SW 1271 (cell line): ENCODE results near the gene DDX25.
"Not testable (repeated sequence)": the region's sequence is repeated elsewhere in the genome, so short reads cannot be mapped to it uniquely, and the experiment has no call there.

ENCODE experiments used
- DNase-seq, 2 experiments: peaks; one replicate each; lab custom pipeline; 2025; lab: John Stamatoyannopoulos, UW

Gene DDX25

DNA sequence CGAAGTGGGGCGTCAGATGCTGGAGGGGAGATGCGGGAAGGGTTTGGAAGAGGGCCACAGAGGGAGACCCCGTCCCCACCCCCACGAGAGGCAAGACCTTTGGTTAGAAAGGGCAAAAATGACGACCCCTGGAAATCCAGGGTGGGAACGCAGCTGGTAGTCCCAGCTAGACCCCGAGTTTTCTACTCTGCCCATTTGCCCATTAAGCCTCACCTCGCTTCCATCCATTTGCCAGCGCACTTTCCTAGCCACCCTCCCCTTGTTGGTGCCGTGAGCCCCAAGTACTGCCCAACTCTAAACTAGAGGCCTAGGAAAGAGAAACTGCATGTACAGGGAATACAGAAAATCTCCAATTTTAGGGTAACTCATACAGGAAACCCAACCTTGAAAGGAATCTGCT lies 370 bp downstream of the DDX25 start:
- DNase-seq: no peak

DNA sequence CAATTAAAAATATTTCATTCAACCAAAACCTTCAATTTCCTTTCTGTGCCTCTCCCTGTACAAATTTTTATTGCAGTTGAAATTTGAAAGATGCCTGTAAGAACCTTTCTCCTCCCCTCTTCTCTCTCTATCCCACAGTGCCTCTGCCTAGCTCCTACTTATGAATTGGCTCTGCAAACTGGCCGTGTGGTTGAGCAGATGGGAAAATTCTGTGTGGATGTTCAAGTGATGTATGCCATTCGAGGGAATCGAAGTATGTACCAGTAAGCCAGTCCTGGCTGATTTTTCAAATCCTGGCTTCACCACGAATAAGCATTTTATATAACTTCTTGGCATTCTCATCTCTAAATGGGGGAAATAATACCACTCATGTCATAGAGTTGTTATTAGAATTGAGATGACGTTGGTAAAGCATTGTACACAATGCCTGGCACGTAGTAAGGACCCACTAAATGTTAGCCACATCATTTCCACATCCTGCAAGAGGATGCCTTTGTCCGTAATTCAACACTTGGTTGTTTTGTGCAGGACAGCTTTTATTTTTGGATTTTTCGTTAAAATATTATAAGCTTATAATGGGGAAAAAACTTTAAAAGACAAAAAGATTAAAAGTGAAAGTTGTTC lies 6.0 kb downstream of the DDX25 start:
- DNase-seq: no peak

DNA sequence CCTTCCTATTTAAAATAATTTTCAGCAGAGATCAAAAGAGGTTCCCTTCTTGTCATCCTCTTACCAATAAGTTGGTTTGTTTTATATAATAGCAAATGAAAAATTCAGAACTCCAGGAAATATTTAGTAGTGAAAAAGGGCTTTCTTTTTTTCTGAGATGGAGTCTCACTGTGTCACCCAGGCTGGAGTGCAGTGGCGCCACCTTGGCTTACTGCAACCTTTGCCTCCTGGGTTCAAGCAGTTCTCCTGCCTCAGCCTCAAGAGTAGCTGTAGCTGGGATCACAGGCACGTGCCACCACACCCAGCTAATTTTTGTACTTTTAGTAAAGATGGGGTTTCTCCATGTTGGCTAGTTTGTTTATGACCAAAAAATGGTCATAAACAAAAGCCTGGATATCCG lies 10.3 kb downstream of the DDX25 start:
- DNase-seq: not testable (repeated sequence)

DNA sequence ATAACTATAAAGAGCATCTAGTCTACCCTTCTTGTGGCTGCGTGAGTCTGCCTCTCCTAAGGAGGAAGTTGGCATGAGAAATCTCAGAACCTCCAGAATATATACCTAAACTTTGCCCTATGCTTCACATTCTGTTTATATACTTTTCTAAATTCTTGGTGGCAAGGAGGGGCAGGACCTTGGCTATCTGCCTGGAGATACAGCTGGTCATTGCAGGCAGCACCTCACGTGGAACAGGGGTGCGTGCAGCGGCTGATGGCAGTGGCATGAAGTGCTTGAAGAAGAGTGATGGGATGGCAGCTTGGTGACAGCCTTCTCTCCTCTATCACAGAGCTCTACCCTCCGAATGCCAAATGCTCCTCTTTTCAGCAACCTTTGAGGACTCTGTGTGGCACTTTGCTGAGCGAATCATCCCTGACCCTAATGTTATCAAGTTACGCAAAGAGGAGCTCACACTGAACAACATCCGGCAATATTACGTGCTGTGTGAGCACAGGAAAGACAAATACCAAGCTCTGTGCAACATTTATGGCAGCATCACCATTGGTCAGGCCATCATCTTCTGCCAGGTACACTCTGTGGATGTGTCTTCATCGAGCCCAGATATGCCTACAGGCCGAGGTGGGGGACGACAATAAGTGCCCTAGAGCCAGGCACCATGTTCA lies 12.5 kb downstream of the DDX25 start:
- DNase-seq: no peak

DNA sequence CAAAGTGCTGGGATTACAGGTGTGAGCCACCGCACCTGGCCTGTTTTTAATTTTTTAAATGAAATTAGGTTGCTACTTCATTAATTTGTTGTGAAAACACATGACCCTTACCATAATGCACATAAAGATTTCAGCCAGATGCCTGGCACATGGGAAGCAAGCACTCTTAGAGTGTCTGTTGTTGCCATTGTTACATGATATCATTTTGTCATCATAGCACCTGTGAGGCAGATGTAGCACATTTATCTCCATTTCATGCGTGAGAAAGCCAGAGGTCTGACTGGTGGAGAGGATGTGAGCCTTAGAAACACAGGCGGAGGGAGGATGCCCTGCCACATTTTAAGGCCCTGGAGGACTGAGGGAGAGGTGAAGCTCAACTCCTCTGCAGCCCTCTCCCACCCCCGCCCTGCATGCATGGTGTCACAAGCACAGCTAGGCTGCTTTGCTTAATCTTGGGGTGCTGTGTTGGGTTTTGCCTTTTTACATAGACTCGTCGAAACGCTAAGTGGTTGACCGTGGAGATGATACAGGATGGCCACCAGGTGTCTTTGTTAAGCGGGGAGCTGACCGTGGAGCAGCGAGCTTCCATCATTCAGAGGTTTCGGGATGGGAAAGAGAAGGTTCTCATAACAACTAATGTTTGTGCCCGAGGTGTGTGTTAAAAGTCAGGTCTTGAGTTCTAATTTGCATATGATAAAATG lies 14.0 kb downstream of the DDX25 start:
- no peak for DNase-seq

DNA sequence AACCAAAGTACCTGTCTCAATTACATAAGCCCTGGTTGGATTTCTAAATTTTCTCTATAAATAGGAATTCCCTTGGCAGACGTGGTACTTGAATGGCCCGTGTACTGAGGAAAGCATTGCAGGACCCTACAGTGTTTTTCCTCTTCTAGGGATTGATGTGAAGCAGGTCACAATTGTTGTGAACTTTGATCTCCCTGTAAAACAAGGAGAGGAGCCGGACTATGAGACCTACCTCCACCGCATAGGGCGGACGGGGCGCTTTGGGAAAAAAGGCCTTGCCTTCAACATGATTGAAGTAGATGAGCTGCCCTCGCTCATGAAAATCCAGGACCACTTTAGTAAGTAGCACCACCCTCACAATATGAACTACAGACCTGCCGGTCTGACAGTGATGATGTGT lies 16.7 kb downstream of the DDX25 start:
- DNase-seq: no peak

DNA sequence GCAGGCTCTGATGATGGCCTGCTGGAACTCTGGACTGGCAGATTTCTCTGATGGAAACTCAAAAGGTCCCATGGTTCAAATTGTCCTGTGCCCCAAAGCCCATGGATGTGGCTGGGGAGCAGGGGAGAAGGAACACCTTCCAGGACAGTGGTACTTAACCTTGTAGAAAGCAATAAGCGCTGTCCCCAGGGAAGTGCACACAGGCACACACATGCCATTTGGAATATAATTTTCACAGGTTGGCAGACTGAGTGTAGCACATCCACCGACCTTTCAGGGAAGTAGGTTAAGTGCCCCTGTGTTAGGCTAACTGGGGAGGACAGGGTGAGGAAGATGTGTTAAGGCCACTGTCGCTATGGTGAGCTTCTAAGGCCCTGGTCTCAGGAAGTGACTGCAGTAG lies 17.8 kb downstream of the DDX25 start:
- DNase-seq: no peak

DNA sequence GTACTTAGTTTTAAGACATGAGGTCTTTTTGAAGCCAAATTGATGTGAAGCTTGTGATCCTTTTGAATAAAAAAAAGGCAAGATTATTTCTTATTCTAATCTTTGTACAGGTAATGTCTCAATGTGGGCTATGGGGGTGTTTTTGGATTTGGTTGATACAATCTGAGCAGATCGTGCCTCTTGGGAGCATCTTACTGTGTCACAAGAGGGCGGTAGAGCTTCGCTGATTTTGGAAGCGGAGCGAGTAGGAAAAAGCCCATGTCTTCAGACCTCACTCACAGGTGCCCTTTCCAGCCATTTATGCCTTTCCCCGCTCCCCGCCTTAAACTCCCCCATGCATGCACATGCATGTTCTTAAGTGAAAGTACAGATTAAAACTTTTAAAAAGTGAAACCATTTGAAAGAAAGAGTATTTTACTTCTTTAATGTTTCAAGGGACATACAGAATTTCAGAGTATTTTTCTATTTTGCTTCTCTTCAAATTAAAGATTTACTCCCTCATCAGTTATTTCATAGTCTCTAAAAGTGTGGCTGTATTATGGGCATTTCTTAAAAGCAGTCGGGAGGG lies 18.8 kb downstream of the DDX25 start:
- DNase-seq: peak; percentile 20 to 66

DNA sequence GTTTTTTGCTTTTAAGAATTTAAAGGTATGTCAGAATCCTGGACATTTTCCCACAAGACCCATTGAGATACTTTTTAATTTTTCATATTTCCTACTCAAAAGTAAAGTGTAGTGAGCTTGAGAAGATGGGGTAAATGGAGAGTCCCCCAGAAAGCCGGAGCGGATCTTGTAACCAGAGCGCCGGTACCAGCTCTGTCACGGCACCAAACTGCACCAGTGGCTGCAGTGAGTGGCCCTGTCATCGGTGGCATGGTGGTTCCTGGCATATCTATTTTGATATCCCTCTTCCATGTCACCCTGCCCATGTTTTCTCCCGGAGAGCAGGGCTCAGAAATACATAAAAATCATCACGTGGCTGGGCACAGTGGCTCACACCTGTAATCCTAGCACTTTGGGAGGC lies 19.3 kb downstream of the DDX25 start:
- DNase-seq: no peak

DNA sequence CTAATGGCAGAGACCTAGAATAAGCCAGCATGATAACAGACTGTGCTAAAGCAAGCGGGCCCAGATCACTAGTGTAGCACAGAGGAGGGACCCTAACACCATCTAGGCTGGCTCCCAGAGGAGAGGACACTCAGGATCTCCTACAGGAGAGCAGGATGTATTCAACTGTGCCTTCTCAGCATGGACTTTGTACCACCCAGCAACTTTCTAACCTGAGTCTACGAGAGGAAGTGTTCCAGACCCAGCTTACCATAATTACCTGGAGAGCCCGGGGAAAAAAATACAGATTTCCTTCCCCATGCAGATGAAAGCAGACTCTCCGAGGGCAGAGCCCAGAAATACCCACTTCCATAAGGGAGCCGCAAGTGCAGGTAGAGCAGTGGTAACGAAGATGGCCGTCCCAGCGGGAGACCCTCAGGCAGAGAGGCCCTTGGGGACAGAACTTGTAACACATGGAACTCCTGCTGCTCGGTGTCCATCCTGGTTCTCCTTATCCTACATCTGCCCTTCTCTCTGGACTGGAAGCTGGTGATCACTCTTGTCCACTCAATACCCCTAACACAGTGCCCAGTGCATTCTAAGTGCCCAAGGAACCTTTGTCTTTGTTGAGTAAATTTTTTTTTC lies 20.2 kb downstream of the DDX25 start:
- no peak for DNase-seq

DNA sequence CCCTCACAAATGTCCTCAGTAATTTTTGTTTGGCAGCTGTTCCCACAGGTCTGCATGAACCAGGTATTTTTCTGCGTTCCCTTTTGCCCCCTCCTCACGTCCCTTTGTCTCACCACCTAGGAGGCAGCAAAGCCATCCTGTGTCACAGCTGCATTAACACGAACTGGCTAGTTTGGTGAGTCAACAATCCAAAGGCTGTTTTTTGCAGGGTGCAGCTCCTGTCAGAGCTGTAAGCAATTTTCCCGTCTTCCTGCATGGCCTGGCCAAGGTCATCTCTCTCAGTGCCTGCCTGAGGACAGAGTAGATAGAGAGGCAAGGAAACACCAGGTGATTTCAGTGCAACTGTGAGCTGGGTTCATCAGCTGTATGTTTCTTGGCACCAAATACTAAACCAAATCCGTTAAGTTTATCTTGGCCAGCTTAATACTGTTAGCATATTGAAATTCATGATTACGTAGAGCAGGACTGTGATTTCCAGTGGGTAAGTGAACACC lies 21.0 kb downstream of the DDX25 start:
- no peak for DNase-seq

DNA sequence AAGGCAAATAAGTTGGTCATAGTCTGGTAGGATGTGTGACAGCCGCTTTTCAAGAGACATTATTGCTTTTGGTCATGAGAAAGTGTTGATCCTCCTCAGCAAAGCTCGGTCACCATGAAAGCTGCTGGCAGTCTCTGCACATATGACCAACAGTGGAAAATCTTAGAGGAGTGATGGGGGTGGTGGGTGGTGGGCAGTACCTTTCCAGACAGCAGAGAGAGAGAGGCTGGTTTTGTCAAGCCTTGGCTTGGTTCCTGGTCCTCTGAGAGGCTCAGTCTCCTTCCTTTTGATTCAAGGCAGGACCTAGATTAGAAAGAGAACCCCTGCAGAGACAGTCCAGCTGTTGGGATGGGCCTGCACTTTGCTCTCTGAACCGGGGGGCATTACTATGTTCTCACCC lies 21.5 kb downstream of the DDX25 start:
- DNase-seq: no peak

DNA sequence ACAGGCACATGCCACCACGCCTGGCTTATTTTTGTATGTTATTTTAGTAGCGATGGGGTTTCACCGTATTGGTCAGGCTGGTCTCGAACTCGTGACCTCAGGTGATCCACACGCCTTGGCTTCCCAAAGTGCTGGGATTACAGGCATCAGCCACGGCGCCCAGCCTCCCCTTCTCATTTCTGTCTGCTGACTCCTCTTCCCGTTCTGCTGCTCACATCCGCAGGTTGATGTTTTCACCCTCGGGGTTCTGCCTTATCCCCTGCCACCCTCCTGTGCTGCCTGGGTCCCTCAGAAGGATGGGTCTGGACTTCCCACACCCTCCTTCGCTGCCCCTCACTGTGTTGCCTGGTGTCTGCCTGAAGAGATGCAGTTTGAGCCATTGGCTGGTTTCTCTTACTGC lies 22.4 kb downstream of the DDX25 start:
- no peak for DNase-seq

DNA sequence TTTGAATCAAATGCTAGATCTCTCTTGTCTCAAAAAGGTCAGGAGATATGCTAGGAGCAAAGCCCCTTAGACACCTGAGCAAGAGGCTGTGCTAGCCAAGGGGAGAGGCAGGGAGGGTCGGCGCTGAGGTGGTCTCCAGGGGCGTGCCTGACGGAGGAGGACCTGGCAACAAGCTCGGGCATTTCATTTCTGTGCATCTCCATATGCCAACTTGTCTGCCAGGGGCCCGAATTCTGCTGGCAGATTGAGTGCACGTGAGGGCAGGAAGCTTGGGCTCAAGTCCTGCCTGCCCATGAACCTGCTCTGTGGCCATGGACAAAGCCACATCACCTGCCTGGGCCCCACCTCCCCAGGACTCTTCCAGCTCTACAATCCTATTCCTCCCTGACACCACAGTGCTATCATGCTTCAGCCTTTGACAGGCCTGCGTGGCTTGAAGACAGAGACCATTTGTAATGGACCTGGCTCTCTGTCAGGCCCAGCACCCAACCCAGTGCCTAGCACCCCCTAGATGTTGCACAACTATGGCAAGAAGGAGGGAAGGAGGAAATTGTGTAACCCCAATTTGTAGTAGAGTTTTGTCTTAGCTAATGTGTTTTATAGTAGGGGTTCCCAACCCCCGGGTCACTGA lies 25.3 kb downstream of the DDX25 start:
- no peak for DNase-seq

DNA sequence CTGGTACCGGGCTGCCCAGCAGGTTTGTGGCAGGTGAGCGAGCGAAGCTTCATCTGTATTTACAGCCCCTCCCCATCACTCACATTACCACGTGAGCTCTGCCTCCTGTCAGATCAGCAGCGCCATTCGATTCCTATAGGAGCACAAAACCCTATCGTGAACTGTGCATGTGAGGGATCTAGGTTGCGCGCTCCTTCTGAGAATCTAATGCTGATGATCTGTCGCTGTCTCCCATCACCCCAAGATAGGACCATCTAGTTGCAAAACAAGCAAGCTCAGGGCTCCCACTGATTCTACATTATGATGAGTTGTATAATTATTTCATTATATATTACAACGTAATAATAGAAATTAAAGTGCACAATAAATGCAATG lies 25.8 kb downstream of the DDX25 start:
- DNase-seq: no peak

DNA sequence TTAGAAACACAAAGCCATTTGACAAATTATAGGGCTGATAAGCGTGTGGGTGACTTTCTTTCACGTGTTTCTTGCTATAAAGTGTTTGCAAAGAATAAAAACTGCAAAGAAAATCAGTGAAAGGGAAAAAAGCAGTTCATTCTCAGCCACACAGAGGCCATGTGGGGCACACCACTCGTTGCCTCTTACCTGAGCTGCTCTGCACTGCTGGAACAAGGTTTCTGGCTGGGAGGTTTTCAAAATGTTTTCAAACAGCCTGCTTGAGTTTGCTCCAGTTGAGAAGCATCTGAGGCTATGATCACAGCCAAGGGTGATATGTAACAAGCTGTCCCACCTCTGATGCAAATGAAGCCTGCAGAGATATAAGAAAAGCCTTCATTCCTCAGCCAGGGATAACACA lies 26.8 kb downstream of the DDX25 start:
- DNase-seq: no peak

DNA sequence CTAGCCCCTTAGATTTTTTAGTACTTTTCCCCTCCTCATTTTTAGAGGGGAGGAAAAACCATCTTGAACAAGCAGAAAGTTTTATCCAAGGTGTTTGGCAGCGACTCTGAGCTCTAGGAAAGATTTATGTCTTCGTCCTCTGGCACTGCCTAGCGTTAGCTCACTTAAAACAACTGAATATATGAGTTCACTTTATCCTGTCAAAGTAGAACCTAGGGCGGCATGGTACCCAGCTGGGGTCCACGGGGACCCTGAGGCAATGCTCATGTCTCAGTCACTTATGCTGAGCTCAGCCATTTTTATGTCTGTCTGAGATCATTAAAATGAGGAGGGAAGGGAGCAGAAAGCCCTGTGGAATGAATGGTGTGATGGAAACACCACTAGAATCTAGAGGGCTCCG lies 27.4 kb downstream of the DDX25 start:
- no peak for DNase-seq

DNA sequence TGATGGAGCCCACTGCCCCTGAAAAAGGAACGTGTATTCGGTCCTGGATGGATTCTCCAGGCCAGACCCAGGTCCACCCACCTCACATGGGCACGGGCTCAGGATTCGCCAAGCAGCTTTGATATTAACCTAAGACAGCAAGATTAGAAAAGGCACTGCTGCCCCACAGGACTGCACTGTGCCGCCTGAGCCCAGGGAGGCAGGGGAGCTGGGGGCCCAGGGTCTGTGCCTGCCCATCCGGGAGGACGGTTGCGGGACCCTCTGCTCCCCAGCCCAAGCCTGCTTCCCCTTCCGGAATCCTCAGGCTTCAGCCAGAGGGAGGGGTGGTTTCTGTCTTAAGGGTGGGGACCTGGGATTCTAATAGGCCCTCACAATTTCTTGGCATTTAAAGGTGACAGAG lies 28.0 kb downstream of the DDX25 start:
- no peak for DNase-seq

DNA sequence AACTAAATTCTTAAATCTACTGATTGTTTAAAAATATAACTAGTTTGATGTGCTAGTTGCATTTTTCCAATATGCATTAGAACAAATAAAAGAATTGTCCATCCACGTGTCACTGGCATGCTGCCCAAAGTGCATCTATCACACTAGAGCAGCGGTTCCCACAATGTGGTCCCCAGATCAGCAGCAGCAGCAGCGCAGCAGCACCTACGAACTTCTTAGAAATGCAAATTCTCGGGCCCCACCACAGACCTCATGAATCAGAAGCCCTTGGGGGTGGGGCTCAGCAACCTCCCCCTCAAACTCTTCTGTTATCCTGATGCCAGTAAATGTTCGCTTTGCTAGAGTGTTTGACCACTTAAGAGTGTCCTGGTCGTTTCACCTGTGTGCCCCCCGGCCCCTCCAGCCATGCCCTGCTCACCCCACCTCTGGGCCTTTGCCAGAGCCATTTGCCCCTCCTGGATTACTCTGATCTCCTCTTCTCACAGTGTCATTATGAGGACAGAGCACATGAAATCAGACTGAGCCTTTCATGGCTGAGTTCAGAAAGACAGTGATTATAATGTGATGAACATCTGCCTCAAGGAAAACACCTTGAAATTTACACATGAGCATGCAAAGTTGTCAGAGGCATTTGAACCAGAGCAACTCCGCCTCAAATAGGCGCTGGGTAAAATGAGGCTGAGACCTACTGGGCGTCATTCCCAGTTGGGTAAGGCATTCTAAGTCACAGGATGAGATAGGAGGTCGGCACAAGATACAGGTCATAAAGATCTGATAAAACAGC lies 28.9 kb downstream of the DDX25 start:
- DNase-seq: no peak

DNA sequence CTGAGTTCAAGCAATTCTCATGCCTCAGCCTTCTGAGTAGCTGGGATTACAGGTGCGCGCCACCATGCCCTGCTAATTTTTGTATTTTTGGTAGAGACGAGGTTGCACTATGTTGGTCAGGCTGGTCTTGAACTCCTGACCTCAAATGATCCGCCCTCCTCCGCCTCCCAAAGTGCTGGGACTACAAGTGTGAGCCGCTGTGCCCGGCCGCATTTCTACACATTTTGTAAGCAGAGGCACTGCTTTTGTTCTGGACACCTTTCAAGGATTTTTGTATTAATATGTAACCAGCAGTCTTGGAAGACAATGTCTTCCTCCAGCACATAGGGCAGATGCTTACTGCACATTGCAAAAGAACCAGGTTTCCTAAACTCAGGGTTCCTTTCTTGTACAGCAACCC lies 30.2 kb downstream of the DDX25 start:
- no peak for DNase-seq

DNA sequence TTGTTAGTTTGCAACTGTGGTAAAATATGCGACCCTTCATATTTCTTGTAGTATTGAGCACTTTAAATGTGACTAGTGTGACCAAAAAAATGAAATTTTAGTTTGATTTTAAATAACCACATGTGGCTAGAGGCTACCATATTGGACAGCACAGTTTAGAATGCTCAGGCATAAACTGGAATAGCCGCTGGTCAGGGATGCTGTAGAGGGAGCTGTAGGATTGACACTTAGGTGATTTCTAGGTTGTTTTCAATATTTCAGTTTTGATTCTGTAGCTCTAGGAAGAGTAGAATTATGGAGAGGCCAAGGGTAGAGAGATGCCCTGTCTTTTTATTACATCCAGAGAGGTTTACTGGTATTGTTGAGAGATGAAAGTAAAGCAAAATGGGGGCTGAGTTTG lies 30.7 kb downstream of the DDX25 start:
- DNase-seq: no peak
